Lower leg skin (tissue), 4 donors: ENCODE data around the gene PDXP. TPM values are rescaled to one million over a fixed set of nuclear protein-coding genes. Genes with fewer than 3 reads are reported as not detected.

Source experiments
- DNase-seq, 2 donors: peaks; one replicate each; pipeline ENCODE4 v3.0.0-alpha.2; 2019; ENCODE audit warnings: low spot score in 2 of 2
- H3K4me3 ChIP-seq: fragments of 200-600 bp; sonication (generic); 2 replicates; pipeline ENCODE4 v1.5.1; 2017; ENCODE audit warnings: mild to moderate bottlenecking, low read depth; ENCODE audit not compliant: poor library complexity, severe bottlenecking
- CTCF ChIP-seq, 3 donors: fragments of 450-650 bp; IDR thresholded peaks; one replicate each; pipeline ENCODE4 v1.5.1; 2016; ENCODE audit warnings: antibody characterized with exemption in 3 of 3, mild to moderate bottlenecking in 3 of 3, moderate library complexity in 2 of 3
- POLR2A ChIP-seq, 2 donors: fragments of 450-650 bp; IDR thresholded peaks; one replicate each; pipeline ENCODE4 v1.6.1; 2016 to 2017; ENCODE audit warnings: antibody characterized with exemption in 2 of 2, mild to moderate bottlenecking in 1 of 2, moderate library complexity in 1 of 2
- WGBS, 2 donors: methylation state at CpG; one replicate each; pipeline ENCODE4 v1.1.5; 2018; 5-methylcytosine and 5-hydroxymethylcytosine counted together
- intact Hi-C: fragments of 100-400 bp; cut with DNase I; formaldehyde crosslinking; loops from one replicate; pipeline ENCODE4 v1.15.0; 2023; ENCODE audit warnings: low total_unique reads
- total RNA-seq, 4 donors: library from RNA; depleted of rRNA; stranded (reverse); fragments of >200 nt; gene quantifications; one replicate each; pipeline ENCODE4 v1.1.0, GENCODE V29; 2016

PDXP gene
- total RNA-seq, 4 donors from 2014 or later, result 1.8 to 4.6 (median 3.2) TPM

GRCh38 chr22:37639070-37639760 is 19.3 kb upstream of the PDXP start, which contains the start of gene SH3BP1:
SH3BP1 (plus strand) TSS chr22:37639669; CDS start chr22:37639788, 119 bp downstream.
- no peak for DNase-seq
- H3K4me3 ChIP-seq, result peak within 1 kb of the TSS; percentile 42
- intact Hi-C loops, result no loop called here
- 0 to 11% methylated on average over 12 to 29 of the region's 57 CpGs for WGBS, 2 donors
- TF ChIP-seq POLR2A (IDR thresholded peaks at IDR 0.05) (no peak), CTCF (IDR thresholded peaks at IDR 0.05) (no peak)

- no peak for TF ChIP-seq CTCF (IDR thresholded peaks at IDR 0.05)
- TF ChIP-seq POLR2A (IDR thresholded peaks at IDR 0.05), result no peak
- peak overlapping the region; percentile 42 for H3K4me3 ChIP-seq
- intact Hi-C loops, result loop anchor here (10.0 kb wide), 1 partner anchor 155 kb away; no protein-coding TSS in a partner anchor
- 6 to 13% methylated on average over 14 to 24 of the region's 27 CpGs for WGBS, 2 donors
- no peak for DNase-seq
Observed at GRCh38 chr22:37639771-37640590, 18.5 kb upstream of the PDXP start.

GRCh38 chr22:37640591-37641560 is 17.6 kb upstream of the PDXP start:
- intact Hi-C loops, result loop anchor here (10.0 kb wide), 1 partner anchor 154 kb away; no protein-coding TSS in a partner anchor
- 50 to 61% methylated on average over 24 of the region's 24 CpGs for WGBS, 2 donors
- no peak for DNase-seq

GRCh38 chr22:37641561-37641949 is 17.0 kb upstream of the PDXP start:
- intact Hi-C loops, result loop anchor here (10.0 kb wide), 1 partner anchor 153 kb away; no protein-coding TSS in a partner anchor
- TF ChIP-seq POLR2A (IDR thresholded peaks at IDR 0.05) (no peak), CTCF (IDR thresholded peaks at IDR 0.05) (no peak)
- no peak overlapping the region for H3K4me3 ChIP-seq
- WGBS, 2 donors, result 72 to 79% methylated on average over 5 of the region's 5 CpGs
- DNase-seq, result no peak

More at GRCh38 chr22:37640591-37641560, 17.6 kb upstream of the PDXP start:
- H3K4me3 ChIP-seq, result no peak overlapping the region
- TF ChIP-seq CTCF (IDR thresholded peaks at IDR 0.05) (no peak), POLR2A (IDR thresholded peaks at IDR 0.05) (no peak)

GRCh38 chr22:37643225-37643847 is 15.2 kb upstream of the PDXP start:
- intact Hi-C loops, result loop anchor here (10.0 kb wide), 1 partner anchor 151 kb away; no protein-coding TSS in a partner anchor
- TF ChIP-seq POLR2A (IDR thresholded peaks at IDR 0.05) (no peak), CTCF (IDR thresholded peaks at IDR 0.05) (peak in 1 of 3 donors; percentile 80)
- DNase-seq, result peak; percentile 81 to 96
- no peak overlapping the region for H3K4me3 ChIP-seq
- 25 to 38% methylated on average over 8 to 9 of the region's 9 CpGs for WGBS, 2 donors
